Neural cell (in vitro differentiated cells): Measurements from ENCODE around the gene SMCO4.

Experiments used
- EP300 ChIP-seq: fragments of 450-650 bp; conservative IDR thresholded peaks from 2 replicates; pipeline ENCODE4 v1.6.1; 2014; ENCODE audit warnings: antibody characterized with exemption, mild to moderate bottlenecking, moderate library complexity; ENCODE audit not compliant: poor library complexity, severe bottlenecking
- EZH2 ChIP-seq: fragments of 200-600, 300-800 bp; shearing (Covaris generic), sonication (generic); IDR thresholded peaks from 2 replicates; pipeline ENCODE4 v1.6.1; 2014; ENCODE audit warnings: antibody characterized with exemption, low read length, borderline replicate concordance, mild to moderate bottlenecking; ENCODE audit not compliant: insufficient read depth, poor library complexity, severe bottlenecking
- POLR2AphosphoS5 ChIP-seq: IDR thresholded peaks from 2 replicates; pipeline ENCODE4 v1.6.1; 2012
- SMC3 ChIP-seq: fragments of 450-650 bp; conservative IDR thresholded peaks from 2 replicates; pipeline ENCODE4 v1.6.1; 2014; ENCODE audit warnings: antibody characterized with exemption, mild to moderate bottlenecking, moderate library complexity; ENCODE audit not compliant: poor library complexity
- TF ChIP-seq, protein P1 (sequence below): fragments of 450-650 bp; IDR thresholded peaks from 2 replicates; pipeline ENCODE4 v1.5.1; 2014; ENCODE audit warnings: antibody characterized with exemption, mild to moderate bottlenecking, moderate library complexity; ENCODE audit not compliant: poor library complexity, severe bottlenecking
- TF ChIP-seq, protein P2 (sequence below): IDR thresholded peaks from 2 replicates; pipeline ENCODE4 v1.6.1; 2012; ENCODE audit warnings: borderline replicate concordance

DNA sequence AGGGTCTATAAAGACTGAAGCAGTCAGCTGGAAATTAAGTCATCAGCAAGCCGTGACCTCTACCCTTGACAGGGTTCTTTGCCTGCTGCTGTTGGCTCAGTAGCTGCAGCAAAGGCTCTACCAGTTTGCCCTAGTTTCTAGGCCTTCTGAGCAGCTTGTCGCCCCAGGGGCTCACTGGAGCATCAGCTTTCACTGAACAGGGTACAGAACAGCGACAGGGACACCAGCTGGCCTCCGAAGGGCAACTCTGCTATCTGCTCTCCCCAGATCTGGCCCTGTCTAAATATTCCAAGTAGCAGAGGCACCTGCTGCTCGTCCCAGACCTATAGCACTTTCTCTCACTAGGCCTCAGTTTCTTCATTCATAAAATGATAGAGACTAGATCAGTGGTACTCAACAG is 42.4 kb downstream of the SMCO4 start:
- TF ChIP-seq EP300 (no peak), EZH2 (no peak), SMC3 (no peak), POLR2AphosphoS5 (no peak)
- TF ChIP-seq, protein P1, sequence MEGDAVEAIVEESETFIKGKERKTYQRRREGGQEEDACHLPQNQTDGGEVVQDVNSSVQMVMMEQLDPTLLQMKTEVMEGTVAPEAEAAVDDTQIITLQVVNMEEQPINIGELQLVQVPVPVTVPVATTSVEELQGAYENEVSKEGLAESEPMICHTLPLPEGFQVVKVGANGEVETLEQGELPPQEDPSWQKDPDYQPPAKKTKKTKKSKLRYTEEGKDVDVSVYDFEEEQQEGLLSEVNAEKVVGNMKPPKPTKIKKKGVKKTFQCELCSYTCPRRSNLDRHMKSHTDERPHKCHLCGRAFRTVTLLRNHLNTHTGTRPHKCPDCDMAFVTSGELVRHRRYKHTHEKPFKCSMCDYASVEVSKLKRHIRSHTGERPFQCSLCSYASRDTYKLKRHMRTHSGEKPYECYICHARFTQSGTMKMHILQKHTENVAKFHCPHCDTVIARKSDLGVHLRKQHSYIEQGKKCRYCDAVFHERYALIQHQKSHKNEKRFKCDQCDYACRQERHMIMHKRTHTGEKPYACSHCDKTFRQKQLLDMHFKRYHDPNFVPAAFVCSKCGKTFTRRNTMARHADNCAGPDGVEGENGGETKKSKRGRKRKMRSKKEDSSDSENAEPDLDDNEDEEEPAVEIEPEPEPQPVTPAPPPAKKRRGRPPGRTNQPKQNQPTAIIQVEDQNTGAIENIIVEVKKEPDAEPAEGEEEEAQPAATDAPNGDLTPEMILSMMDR, result no peak
- TF ChIP-seq, protein P2, sequence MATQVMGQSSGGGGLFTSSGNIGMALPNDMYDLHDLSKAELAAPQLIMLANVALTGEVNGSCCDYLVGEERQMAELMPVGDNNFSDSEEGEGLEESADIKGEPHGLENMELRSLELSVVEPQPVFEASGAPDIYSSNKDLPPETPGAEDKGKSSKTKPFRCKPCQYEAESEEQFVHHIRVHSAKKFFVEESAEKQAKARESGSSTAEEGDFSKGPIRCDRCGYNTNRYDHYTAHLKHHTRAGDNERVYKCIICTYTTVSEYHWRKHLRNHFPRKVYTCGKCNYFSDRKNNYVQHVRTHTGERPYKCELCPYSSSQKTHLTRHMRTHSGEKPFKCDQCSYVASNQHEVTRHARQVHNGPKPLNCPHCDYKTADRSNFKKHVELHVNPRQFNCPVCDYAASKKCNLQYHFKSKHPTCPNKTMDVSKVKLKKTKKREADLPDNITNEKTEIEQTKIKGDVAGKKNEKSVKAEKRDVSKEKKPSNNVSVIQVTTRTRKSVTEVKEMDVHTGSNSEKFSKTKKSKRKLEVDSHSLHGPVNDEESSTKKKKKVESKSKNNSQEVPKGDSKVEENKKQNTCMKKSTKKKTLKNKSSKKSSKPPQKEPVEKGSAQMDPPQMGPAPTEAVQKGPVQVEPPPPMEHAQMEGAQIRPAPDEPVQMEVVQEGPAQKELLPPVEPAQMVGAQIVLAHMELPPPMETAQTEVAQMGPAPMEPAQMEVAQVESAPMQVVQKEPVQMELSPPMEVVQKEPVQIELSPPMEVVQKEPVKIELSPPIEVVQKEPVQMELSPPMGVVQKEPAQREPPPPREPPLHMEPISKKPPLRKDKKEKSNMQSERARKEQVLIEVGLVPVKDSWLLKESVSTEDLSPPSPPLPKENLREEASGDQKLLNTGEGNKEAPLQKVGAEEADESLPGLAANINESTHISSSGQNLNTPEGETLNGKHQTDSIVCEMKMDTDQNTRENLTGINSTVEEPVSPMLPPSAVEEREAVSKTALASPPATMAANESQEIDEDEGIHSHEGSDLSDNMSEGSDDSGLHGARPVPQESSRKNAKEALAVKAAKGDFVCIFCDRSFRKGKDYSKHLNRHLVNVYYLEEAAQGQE, result no peak
